Osteoblast (primary cell): Measurements from ENCODE around the gene CHST11. TPM values are rescaled to one million over a fixed set of nuclear protein-coding genes. Genes with fewer than 3 reads are reported as not detected.

Experiments used
- DNase-seq: peaks from one replicate; pipeline ENCODE4 v3.0.0; 2011; ENCODE audit warnings: low spot score, mixed read lengths; ENCODE audit not compliant: insufficient read length; ENCODE audit errors: missing footprints
- H2AFZ ChIP-seq: 2 replicates; pipeline ENCODE4 v1.6.0; 2011; ENCODE audit warnings: mild to moderate bottlenecking, low read length
- H3K27ac ChIP-seq: 2 replicates; pipeline ENCODE4 v1.5.1; 2011; ENCODE audit warnings: mild to moderate bottlenecking, low read depth, low read length, moderate library complexity
- H3K27me3 ChIP-seq: 2 replicates; pipeline ENCODE4 v1.6.0; 2012; ENCODE audit warnings: mild to moderate bottlenecking, control low read depth, inconsistent platforms, low read length, moderate library complexity; ENCODE audit not compliant: insufficient read depth
- H3K36me3 ChIP-seq: 2 replicates; pipeline ENCODE4 v1.5.1; 2011; ENCODE audit warnings: mild to moderate bottlenecking, low read length, control low read depth, moderate library complexity; ENCODE audit not compliant: insufficient read depth
- H3K4me1 ChIP-seq: 2 replicates; pipeline ENCODE4 v1.5.1; 2011; ENCODE audit warnings: mild to moderate bottlenecking, low read length, control low read depth, moderate library complexity; ENCODE audit not compliant: insufficient read depth
- H3K4me2 ChIP-seq: 2 replicates; pipeline ENCODE4 v1.6.0; 2011; ENCODE audit warnings: mild to moderate bottlenecking, low read length; ENCODE audit not compliant: insufficient read depth
- H3K4me3 ChIP-seq: fragments of 200-600 bp; sonication (generic); 3 replicates; pipeline ENCODE4 v1.5.1; 2012; ENCODE audit warnings: mild to moderate bottlenecking, low read length, inconsistent platforms; ENCODE audit not compliant: insufficient read depth
- H3K79me2 ChIP-seq: 2 replicates; pipeline ENCODE4 v1.6.0; 2012; ENCODE audit warnings: mild to moderate bottlenecking, low read length, control low read depth, inconsistent platforms; ENCODE audit not compliant: insufficient read depth
- H3K9me3 ChIP-seq: 2 replicates; pipeline ENCODE4 v1.5.1; 2011; ENCODE audit warnings: low read depth, low read length, control low read depth
- H4K20me1 ChIP-seq: 2 replicates; pipeline ENCODE4 v1.6.0; 2012; ENCODE audit warnings: mild to moderate bottlenecking, low read length, control low read depth; ENCODE audit not compliant: insufficient read depth
- total RNA-seq: library from RNA; depleted of rRNA; stranded (reverse); fragments of >200 nt; gene quantifications from 2 replicates; pipeline ENCODE4 v1.2.3, GENCODE V29; 2012
- TF ChIP-seq, protein P1 (sequence below): IDR thresholded peaks from 2 replicates; pipeline ENCODE4 v1.5.1; 2011; ENCODE audit warnings: mild to moderate bottlenecking, low read depth, low read length, moderate library complexity; ENCODE audit errors: extremely low read depth

The CHST11 gene
- total RNA-seq, 1 donor, result 24.6 TPM

DNA sequence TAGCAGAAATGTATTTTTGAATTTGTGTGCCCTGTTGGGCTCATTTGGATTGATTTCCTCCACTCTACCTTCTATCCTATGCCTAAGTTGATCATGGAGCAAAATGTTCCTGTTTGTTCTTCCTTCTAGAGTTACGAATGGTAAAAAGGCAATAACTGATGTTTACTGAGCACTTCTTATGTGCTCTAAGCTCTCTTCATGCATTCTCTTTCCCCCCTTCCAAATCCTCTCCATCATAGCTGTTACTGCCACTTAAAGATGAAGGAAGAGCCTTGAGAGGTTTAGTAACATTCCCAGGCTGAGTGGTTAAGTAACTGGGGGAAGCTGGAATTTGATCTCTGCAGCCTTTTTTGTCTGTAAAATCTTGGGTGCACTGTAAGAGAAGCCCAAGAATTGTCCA lies 60.1 kb downstream of the CHST11 start:
- H3K79me2 ChIP-seq, result peaks cover 66% of the 10 kb centered on the region
- H4K20me1 ChIP-seq, result peaks cover 23% of the 10 kb centered on the region

DNA sequence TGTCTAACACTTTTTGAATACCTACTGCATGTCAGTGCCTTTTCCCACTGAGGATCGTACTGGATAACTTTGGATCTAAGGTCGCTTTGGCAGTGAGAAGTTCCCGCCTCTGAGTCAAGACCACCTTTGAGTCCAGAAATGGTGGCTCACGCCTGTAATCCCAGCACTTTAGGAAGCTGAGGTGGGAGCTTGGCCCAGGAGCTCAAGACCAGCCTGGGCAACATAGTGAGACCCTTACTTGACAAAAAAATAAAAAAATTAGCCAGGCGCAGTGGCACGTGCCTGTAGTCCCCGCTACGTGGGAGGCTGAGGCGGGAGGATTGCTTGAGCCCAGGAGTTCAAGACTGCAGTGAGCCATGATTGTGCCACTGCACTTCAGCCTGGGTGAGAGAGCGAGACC lies 61.1 kb downstream of the CHST11 start:
- H2AFZ ChIP-seq, result no peak overlapping the region
- no peak for DNase-seq
- no peaks in the 10 kb centered on the region for H3K27me3 ChIP-seq
- H3K79me2 ChIP-seq, result peaks cover 68% of the 10 kb centered on the region
- no peak overlapping the region for H3K4me3 ChIP-seq
- no peaks in the 10 kb centered on the region for H3K9me3 ChIP-seq
- no peak overlapping the region for H3K27ac ChIP-seq
- TF ChIP-seq, protein P1, sequence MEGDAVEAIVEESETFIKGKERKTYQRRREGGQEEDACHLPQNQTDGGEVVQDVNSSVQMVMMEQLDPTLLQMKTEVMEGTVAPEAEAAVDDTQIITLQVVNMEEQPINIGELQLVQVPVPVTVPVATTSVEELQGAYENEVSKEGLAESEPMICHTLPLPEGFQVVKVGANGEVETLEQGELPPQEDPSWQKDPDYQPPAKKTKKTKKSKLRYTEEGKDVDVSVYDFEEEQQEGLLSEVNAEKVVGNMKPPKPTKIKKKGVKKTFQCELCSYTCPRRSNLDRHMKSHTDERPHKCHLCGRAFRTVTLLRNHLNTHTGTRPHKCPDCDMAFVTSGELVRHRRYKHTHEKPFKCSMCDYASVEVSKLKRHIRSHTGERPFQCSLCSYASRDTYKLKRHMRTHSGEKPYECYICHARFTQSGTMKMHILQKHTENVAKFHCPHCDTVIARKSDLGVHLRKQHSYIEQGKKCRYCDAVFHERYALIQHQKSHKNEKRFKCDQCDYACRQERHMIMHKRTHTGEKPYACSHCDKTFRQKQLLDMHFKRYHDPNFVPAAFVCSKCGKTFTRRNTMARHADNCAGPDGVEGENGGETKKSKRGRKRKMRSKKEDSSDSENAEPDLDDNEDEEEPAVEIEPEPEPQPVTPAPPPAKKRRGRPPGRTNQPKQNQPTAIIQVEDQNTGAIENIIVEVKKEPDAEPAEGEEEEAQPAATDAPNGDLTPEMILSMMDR, result no peak
- H3K4me1 ChIP-seq, result peaks cover 10% of the 10 kb centered on the region
- peaks cover 23% of the 10 kb centered on the region for H4K20me1 ChIP-seq
- no peak overlapping the region for H3K4me2 ChIP-seq
- H3K36me3 ChIP-seq, result no peaks in the 10 kb centered on the region

More for the DNA sequence above, 60.1 kb downstream of the CHST11 start:
- Histone ChIP-seq H3K4me3 (no peak overlapping the region), H3K27me3 (no peaks in the 10 kb centered on the region), H3K4me2 (no peak overlapping the region), H3K4me1 (peaks cover 5% of the 10 kb centered on the region), H3K27ac (no peak overlapping the region), H3K36me3 (no peaks in the 10 kb centered on the region), H3K9me3 (no peaks in the 10 kb centered on the region), H2AFZ (no peak overlapping the region)
- DNase-seq, result no peak
- TF ChIP-seq, protein P1, result no peak

DNA sequence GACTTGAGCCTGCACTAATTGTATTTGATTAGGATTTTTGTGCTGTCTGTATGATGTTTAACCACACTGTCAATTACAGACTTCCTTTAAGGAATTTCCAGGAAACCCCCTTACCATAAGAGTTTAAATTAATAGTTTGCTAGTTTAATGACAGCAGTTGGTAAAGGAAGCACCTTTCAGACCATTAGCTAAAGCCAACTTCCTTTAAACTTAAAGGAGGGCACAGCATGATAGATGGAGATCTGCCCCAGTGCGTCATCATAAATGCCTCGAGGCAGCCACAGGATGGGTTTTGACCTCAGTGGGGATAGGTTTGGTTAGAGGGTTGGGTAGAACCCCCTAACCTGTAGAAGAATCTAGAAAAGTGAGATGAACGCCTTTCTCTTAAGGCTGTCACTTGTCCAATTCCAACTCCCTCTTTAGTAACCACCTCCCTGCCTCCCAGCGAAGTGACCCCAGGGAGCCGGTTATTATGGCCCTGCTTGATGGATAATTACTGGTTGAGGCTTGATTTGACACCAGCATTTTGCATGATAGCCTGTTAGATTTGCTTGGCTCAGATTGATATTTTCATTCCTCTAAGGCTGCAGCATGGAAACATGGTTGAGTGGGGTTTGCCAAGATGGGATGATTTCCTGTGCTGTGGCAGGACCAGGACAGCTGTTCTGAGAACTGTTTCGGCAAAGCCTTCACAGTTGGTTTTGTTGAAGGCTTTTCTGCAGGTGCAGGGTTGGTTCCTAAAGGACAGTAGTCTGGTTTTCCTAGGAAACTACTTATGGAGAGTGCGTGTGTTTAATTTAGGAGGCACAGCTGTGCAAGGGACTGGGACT lies 62.7 kb downstream of the CHST11 start:
- H3K36me3 ChIP-seq, result no peaks in the 10 kb centered on the region
- H4K20me1 ChIP-seq, result peaks cover 18% of the 10 kb centered on the region
- TF ChIP-seq, protein P1, result no peak
- H2AFZ ChIP-seq, result no peak overlapping the region
- no peak overlapping the region for H3K27ac ChIP-seq
- DNase-seq, result peak; percentile 10
- no peak overlapping the region for H3K4me3 ChIP-seq
- no peak overlapping the region for H3K4me2 ChIP-seq
- no peaks in the 10 kb centered on the region for H3K27me3 ChIP-seq
- no peaks in the 10 kb centered on the region for H3K9me3 ChIP-seq
- peaks cover 68% of the 10 kb centered on the region for H3K79me2 ChIP-seq
- peaks cover 24% of the 10 kb centered on the region for H3K4me1 ChIP-seq

DNA sequence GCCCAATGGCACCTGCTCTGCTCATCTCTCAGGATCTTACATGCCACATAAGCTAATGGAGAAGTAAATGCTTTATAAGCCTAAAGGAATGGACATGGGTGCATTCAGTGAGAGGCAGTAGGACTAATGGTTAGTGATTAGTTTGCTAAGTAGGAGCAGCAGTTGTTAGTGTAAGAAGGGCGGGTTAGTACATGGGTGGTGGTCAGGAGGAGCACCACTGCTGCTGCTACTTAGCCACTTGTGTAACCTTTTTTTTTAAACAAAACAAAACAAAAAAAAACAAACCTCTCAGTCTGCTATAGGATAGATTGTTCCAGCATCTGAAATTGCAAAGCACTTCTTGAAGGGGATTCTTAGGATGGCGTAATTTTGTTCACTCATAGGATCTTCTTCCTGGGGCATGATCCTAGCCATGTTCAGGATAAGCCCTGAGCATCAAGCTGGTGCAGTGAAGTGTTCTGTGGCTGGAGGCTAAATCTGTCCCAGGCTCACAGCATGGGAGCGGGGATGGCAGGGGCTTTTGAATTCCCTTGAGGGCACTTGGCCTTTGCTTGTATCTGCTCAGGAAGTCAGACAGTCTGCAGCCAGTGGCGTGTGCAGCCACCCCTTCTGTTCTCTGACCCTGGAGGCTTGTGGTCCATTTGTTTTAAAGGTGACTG lies 63.6 kb downstream of the CHST11 start:
- peaks cover 63% of the 10 kb centered on the region for H3K79me2 ChIP-seq
- H3K4me1 ChIP-seq, result peaks cover 24% of the 10 kb centered on the region
- H4K20me1 ChIP-seq, result peaks cover 13% of the 10 kb centered on the region
- H3K27me3 ChIP-seq, result no peaks in the 10 kb centered on the region
- H3K36me3 ChIP-seq, result no peaks in the 10 kb centered on the region
- TF ChIP-seq, protein P1, result no peak
- H3K27ac ChIP-seq, result no peak overlapping the region
- H3K4me3 ChIP-seq, result no peak overlapping the region
- H3K9me3 ChIP-seq, result no peaks in the 10 kb centered on the region
- H2AFZ ChIP-seq, result no peak overlapping the region
- DNase-seq, result no peak
- H3K4me2 ChIP-seq, result no peak overlapping the region
